HUES64 (cell line): ENCODE measurements around the gene CDC42BPA.

Experiments
- H3K27ac ChIP-seq: 2 replicates; pipeline ENCODE4 v1.7.0; 2013; ENCODE audit warnings: low read depth, low read length, inconsistent platforms
- H3K27me3 ChIP-seq: 2 replicates; pipeline ENCODE4 v1.6.1; 2013; ENCODE audit warnings: mild to moderate bottlenecking, low read length; ENCODE audit not compliant: insufficient read depth
- H3K36me3 ChIP-seq: 2 replicates; pipeline ENCODE4 v1.6.1; 2013; ENCODE audit warnings: mild to moderate bottlenecking, low read length; ENCODE audit not compliant: insufficient read depth
- H3K4me1 ChIP-seq: 2 replicates; pipeline ENCODE4 v1.6.1; 2013; ENCODE audit warnings: mild to moderate bottlenecking, low read length, moderate library complexity; ENCODE audit not compliant: insufficient read depth
- H3K4me3 ChIP-seq: 2 replicates; pipeline ENCODE4 v1.5.1; 2013; ENCODE audit warnings: mild to moderate bottlenecking, low read length, moderate library complexity
- H3K9ac ChIP-seq: 2 replicates; pipeline ENCODE4 v1.6.1; 2013; ENCODE audit warnings: mild to moderate bottlenecking, low read depth, low read length
- H3K9me3 ChIP-seq: 2 replicates; pipeline ENCODE4 v1.6.1; 2013; ENCODE audit warnings: low read depth, low read length; ENCODE audit not compliant: insufficient read depth
- WGBS: fragments of 150-250, 120-280 bp; methylation state at CpG from one replicate; pipeline ENCODE4 v1.1.7; 2013; ENCODE audit warnings: missing lambda C conversion rate; 5-methylcytosine and 5-hydroxymethylcytosine counted together

CDC42BPA gene

DNA sequence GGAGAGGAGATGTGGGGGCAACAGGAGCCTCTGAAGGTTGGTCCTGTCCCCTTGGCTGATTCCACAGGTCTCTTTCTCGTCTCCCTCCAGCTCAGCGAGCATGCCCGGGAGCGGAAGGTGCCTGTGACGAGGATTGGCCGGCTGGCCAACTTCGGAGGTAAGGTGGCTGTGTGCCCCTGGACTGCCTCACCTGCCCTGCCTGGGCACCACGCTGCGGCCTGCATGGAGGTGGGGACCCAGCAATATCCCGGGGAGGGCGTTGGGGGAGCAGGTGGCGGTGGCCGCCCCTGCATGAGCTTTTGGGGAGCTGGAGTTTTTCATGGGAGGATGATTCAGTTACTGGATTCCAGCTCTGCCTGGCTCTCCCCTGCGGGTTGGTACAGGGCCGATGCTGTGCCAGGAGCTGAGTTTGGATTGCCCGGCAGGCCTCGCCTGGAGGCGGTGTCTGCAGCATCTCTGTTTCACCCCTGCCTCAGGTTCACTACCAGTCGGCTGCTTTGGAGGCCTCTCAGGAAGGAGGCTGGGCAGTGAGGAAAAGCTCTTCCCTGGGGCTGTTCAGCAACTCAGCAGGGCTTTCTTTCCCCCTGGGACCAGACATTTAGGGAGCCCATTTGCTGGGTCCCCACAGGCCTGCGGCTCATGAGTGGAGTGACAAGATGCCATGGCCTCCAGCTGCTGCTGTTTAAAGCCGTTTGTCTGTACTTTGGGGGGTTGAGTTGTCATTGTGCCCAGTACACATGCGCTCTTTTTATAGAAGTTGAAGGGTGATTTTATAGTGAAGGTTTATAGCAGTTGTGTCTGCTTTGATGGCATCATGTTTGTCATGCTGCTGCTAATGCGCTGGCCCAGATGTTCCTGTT, 352.5 kb downstream of the CDC42BPA start:
- 95% methylated on average over 23 of the region's 23 CpGs for WGBS
- H3K27ac ChIP-seq: no peak overlapping the region
- H3K27me3 ChIP-seq: no peaks in the 10 kb centered on the region
- H3K4me1 ChIP-seq: no peaks in the 10 kb centered on the region
- no peak overlapping the region for H3K4me3 ChIP-seq
- no peaks in the 10 kb centered on the region for H3K9me3 ChIP-seq
- peaks cover 8% of the 10 kb centered on the region for H3K36me3 ChIP-seq
- H3K9ac ChIP-seq: no peak overlapping the region

DNA sequence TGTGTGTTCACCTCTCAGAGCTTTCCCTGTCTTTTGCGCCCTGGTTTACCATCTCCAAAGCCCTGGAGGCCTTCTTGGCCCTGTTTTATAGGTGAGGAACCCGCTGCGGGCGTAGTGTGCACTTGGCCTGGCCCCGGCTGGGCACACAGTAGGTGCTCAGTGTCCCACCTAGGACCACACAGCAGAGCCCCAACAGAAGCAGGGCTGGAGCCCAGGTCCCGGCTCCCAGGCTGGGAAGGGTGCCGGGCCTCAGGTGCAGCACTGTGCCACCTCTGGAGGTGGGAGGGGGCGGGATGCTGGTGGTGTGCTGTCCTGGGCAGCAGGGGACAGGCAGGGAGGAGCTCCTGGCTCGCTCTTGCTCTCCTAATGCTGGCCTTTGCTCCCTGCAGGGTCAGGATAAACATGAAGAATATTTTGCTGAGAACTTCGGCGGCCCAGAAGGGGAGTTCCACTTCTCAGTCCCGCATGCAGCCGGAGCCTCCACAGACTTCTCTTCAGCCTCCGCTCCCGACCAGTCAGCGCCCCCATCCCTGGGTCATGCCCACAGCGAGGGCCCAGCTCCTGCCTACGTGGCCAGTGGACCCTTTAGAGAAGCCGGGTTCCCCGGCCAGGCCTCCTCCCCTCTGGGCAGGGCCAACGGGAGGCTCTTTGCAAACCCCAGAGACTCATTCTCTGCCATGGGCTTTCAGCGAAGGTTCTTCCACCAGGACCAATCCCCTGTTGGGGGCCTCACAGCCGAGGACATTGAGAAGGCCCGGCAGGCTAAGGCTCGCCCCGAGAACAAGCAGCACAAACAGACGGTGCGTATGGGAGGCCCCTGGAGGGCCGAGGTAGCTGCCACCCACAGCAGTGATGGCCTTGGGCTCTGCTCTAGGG, 353.4 kb downstream of the CDC42BPA start:
- H3K9ac ChIP-seq: no peak overlapping the region
- no peak overlapping the region for H3K4me3 ChIP-seq
- no peak overlapping the region for H3K27ac ChIP-seq
- H3K27me3 ChIP-seq: no peaks in the 10 kb centered on the region
- H3K36me3 ChIP-seq: peaks cover 3% of the 10 kb centered on the region; the same call in 1 of the 2 replicates
- H3K9me3 ChIP-seq: no peaks in the 10 kb centered on the region
- 93% methylated on average over 29 of the region's 29 CpGs for WGBS
- no peaks in the 10 kb centered on the region for H3K4me1 ChIP-seq

GRCh38 chr1:226964068-226964425, 354.2 kb downstream of the CDC42BPA start:
- Histone ChIP-seq H3K36me3 (peaks cover 3% of the 10 kb centered on the region; the same call in 1 of the 2 replicates), H3K9ac (no peak overlapping the region), H3K27me3 (no peaks in the 10 kb centered on the region), H3K4me1 (no peaks in the 10 kb centered on the region), H3K27ac (no peak overlapping the region), H3K4me3 (no peak overlapping the region), H3K9me3 (no peaks in the 10 kb centered on the region)
- WGBS: 89% methylated on average over 6 of the region's 6 CpGs

DNA sequence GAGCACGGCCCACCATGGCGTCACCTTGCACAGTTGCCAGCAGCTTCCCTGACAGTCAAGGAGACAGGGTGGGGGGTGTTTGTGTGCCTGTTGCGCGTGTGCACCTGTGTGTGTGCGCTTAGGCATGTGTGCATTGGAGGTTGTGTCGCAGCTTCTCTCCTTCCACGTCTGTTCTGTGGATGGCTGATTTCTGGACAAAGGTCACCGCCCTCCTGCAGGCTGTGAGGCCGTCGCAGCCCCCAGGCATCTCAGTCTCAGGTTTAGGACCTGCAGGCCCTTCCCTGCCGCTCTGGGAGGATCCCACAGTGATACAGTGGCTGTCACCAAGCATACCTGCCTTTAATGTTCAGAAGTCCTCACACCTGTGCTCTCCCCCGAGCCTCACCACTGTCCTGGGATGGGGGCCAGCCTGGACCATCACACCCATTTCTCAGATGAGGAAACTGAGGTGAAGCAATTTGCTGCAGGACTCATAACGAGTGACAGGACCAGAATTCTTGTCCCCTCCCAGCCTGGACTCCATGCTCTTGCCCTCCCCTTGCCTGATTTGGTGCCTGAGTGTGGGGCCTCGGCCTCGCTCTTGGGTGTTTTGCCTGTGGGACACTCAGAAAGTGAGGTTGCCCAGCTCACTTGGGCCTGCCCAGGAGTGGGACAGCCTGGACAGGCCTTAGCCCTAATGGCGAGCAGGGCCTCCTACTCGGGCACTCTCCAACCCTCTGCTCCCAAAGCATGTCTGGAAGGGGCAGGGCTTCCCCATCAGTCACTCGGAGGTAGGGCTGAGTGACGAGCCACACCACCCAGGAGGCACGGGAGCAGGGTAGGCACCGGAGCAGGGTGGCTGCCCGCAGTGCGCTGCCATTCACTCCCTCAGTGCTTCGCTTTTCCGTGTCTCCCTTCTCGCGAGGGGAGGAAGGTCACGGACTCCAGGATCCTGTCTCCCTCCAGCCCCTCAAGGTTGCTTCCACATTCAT, 355.6 kb downstream of the CDC42BPA start:
- H3K4me1 ChIP-seq: no peaks in the 10 kb centered on the region
- no peaks in the 10 kb centered on the region for H3K9me3 ChIP-seq
- H3K27ac ChIP-seq: no peak overlapping the region
- WGBS: 92% methylated on average over 28 of the region's 28 CpGs
- no peak overlapping the region for H3K9ac ChIP-seq
- H3K36me3 ChIP-seq: peaks cover 3% of the 10 kb centered on the region; the same call in 1 of the 2 replicates
- no peak overlapping the region for H3K4me3 ChIP-seq
- H3K27me3 ChIP-seq: no peaks in the 10 kb centered on the region

DNA sequence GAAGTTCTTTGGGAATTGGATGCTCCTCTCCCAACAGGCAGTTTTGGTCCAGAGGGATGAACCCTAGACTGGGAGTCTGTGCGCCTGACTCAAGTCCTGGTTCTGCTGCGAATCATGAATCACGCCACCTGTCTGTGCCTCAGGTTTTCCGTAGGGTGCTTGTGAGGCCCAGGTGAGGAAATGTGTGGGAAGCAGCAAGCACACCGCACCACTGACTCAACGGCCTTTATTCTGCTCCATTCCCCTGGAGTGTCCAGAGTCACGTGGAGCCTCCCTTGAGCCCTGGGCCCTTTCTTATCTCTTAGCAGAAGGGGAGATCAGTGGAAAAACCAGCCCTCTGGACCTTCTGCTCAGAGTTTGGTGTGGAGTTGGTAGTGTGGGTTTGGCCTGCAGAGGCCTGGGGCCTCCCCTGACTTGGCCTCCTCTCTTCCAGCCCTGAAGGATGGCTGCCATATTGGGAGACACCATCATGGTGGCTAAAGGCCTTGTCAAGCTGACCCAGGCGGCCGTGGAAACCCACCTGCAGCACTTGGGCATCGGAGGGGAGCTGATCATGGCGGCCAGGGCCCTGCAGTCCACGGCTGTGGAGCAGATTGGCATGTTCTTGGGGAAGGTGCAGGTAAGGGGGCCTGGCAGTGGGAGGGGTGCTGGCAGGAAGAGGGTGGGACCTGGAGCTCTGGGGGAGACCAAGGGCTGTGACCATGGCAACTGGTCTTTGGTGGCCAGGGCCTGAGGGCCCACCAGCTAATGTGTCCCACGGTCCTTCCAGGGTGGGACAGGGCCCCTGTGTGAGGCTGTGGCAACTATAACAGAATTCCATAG, 357.1 kb downstream of the CDC42BPA start:
- H3K4me1 ChIP-seq: no peaks in the 10 kb centered on the region
- no peaks in the 10 kb centered on the region for H3K27me3 ChIP-seq
- no peak overlapping the region for H3K9ac ChIP-seq
- no peaks in the 10 kb centered on the region for H3K9me3 ChIP-seq
- H3K36me3 ChIP-seq: peaks cover under 1% of the 10 kb centered on the region; the same call in 1 of the 2 replicates
- H3K27ac ChIP-seq: no peak overlapping the region
- WGBS: 94% methylated on average over 13 of the region's 13 CpGs
- H3K4me3 ChIP-seq: no peak overlapping the region

DNA sequence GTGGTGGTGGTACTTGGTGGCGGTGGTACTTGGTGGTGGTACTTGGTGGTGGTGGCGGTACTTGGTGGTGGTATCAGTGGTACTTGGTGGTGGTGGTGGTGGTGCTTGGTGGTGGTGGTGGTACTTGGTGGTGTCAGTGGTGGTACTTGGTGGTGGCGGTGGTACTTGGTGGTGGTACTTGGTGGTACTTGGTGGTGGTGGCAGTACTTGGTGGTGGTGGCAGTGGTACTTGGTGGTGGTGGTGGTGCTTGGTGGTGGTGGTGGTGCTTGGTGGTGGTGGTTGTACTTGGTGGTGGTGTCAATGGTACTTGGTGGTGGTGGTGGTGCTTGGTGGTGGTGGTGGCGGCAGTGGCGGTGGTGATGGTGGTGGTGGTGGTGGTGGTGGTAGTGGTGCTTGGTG, 358.0 kb downstream of the CDC42BPA start:
- Histone ChIP-seq H3K9me3 (no peaks in the 10 kb centered on the region), H3K4me1 (no peaks in the 10 kb centered on the region), H3K4me3 (no peak overlapping the region), H3K9ac (no peak overlapping the region), H3K27ac (no peak overlapping the region), H3K27me3 (no peaks in the 10 kb centered on the region), H3K36me3 (no peaks in the 10 kb centered on the region)
- WGBS: 74% methylated on average over 5 of the region's 5 CpGs

DNA sequence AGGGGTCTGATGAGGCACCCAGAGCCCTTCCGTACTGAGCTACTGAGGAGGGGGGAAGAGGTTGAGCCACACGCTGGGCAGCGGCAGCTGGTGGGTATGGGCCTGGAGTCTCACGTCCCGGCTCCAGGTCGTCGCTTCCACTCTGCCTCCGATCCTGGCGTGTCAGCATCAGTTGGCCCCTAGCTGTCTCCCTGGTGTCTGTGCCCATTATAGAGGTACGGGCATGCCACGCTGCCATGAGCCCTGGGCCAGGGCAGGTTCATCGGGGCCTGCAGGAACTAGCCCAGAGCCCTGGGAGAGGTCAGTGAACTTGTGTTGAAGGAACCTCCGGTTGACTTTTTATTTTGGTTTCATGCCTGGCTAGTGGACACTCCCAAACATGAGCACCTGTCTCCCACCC, 360.0 kb downstream of the CDC42BPA start:
- Histone ChIP-seq H3K27ac (no peak overlapping the region), H3K4me3 (no peak overlapping the region), H3K27me3 (no peaks in the 10 kb centered on the region), H3K9ac (no peak overlapping the region), H3K4me1 (no peaks in the 10 kb centered on the region), H3K36me3 (no peaks in the 10 kb centered on the region), H3K9me3 (no peaks in the 10 kb centered on the region)
- WGBS: 91% methylated on average over 13 of the region's 13 CpGs

GRCh38 chr1:226957714-226958113, 360.6 kb downstream of the CDC42BPA start:
- Histone ChIP-seq H3K4me3 (no peak overlapping the region), H3K36me3 (no peaks in the 10 kb centered on the region), H3K9me3 (no peaks in the 10 kb centered on the region), H3K4me1 (no peaks in the 10 kb centered on the region), H3K27me3 (no peaks in the 10 kb centered on the region), H3K27ac (no peak overlapping the region), H3K9ac (no peak overlapping the region)
- WGBS: 94% methylated on average over 11 of the region's 11 CpGs

GRCh38 chr1:226956942-226957713, 361.2 kb downstream of the CDC42BPA start:
- Histone ChIP-seq H3K27ac (no peak overlapping the region), H3K36me3 (no peaks in the 10 kb centered on the region), H3K9ac (no peak overlapping the region), H3K4me3 (no peak overlapping the region), H3K4me1 (no peaks in the 10 kb centered on the region), H3K9me3 (no peaks in the 10 kb centered on the region), H3K27me3 (no peaks in the 10 kb centered on the region)
- 92% methylated on average over 5 of the region's 6 CpGs for WGBS
